Erythroblast (primary cell): ENCODE measurements around the gene TENM4.

Experiments used
- GATA1 ChIP-seq: IDR thresholded peaks from 2 replicates; pipeline ENCODE4 v1.6.1; 2011; ENCODE audit warnings: low read depth, mild to moderate bottlenecking, control low read depth, low read length, moderate library complexity
- POLR2A ChIP-seq: IDR thresholded peaks from 2 replicates; pipeline ENCODE4 v1.6.1; 2011; ENCODE audit warnings: mild to moderate bottlenecking, low read length

DNA sequence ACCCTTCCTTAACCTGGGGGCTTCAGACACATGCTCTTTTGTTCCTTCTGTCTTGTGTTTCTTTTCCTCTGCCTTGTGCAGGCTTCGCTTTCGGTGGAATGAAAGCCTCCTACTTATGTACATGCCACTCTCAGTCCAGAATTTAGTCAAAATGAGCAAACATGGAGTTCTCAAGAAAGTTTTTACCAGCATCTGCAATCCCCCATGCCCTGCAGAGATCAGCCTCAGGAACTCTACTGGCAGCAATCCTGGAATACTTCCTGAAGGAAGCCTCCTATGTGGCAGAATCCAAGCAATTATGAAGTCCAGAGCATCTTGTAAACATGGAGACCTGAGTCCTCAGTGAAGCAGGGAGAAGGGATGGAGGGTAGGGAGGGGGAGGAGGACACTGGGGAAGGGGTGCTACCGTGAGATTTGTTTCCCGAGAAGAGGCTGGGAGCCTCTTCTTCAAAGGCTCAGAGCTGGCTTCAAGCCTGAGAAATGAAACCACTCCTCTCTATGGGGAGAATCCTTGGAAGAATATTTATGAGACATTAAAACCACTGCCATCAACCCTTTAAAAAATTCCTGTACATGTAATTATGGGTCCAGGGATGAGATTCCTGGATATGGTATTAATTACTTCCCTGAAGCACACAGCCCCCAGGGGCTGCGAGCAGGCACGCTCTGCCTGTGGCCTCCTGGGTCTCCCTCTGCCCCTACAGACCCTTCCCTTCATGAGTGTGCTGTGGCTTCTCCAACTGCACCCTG is 58.4 kb downstream of the TENM4 start:
- TF ChIP-seq POLR2A (no peak), GATA1 (no peak)
